ENCODE data around the gene NRXN3.

The NRXN3 gene

GRCh38 chr14:79528828-79529416 lies 1358.7 kb downstream of the NRXN3 start:
- 76 to 91% methylated on average over 5 to 10 of the region's 16 CpGs for WGBS, 2 experiments (ENCODE audit: insufficient coverage in 2 of 2)
- Histone ChIP-seq H3K36me3 (ENCODE audit: control insufficient read depth, insufficient read depth, low read length) (no peaks in the 10 kb centered on the region), H3K4me3 (ENCODE audit: extremely low read depth, insufficient read depth, low read length, poor library complexity, severe bottlenecking) (no peak overlapping the region), H3K9me3 (ENCODE audit: control insufficient read depth, low read length) (no peaks in the 10 kb centered on the region), H3K4me1 (ENCODE audit: control insufficient read depth, insufficient read depth, low read length, poor library complexity, severe bottlenecking) (no peaks in the 10 kb centered on the region), H3K27ac (ENCODE audit: low read depth, low read length, severe bottlenecking) (no peak overlapping the region)

- Histone ChIP-seq H3K27ac (ENCODE audit: low read depth, low read length, severe bottlenecking) (no peak overlapping the region), H3K4me3 (ENCODE audit: extremely low read depth, insufficient read depth, low read length, poor library complexity, severe bottlenecking) (no peak overlapping the region), H3K4me1 (ENCODE audit: control insufficient read depth, insufficient read depth, low read length, poor library complexity, severe bottlenecking) (no peaks in the 10 kb centered on the region), H3K36me3 (ENCODE audit: control insufficient read depth, insufficient read depth, low read length) (no peaks in the 10 kb centered on the region), H3K9me3 (ENCODE audit: control insufficient read depth, low read length) (no peaks in the 10 kb centered on the region)
- WGBS, 2 experiments (ENCODE audit: insufficient coverage in 2 of 2), result 86% methylated on average over 1 of the region's 1 CpG; no CpG with 5 or more reads in 1 of the 2 experiments
Measured at GRCh38 chr14:79530555-79530954, 1360.4 kb downstream of the NRXN3 start.

GRCh38 chr14:79534703-79535353 lies 1364.7 kb downstream of the NRXN3 start:
- Histone ChIP-seq H3K36me3 (ENCODE audit: control insufficient read depth, insufficient read depth, low read length) (no peaks in the 10 kb centered on the region), H3K4me3 (ENCODE audit: extremely low read depth, insufficient read depth, low read length, poor library complexity, severe bottlenecking) (no peak overlapping the region), H3K4me1 (ENCODE audit: control insufficient read depth, insufficient read depth, low read length, poor library complexity, severe bottlenecking) (no peaks in the 10 kb centered on the region), H3K9me3 (ENCODE audit: control insufficient read depth, low read length) (no peaks in the 10 kb centered on the region), H3K27ac (ENCODE audit: low read depth, low read length, severe bottlenecking) (no peak overlapping the region)
- 40 to 76% methylated on average over 3 to 7 of the region's 8 CpGs for WGBS, 2 experiments (ENCODE audit: insufficient coverage in 2 of 2)

- Histone ChIP-seq H3K9me3 (ENCODE audit: control insufficient read depth, low read length) (no peaks in the 10 kb centered on the region), H3K27ac (ENCODE audit: low read depth, low read length, severe bottlenecking) (no peak overlapping the region), H3K4me3 (ENCODE audit: extremely low read depth, insufficient read depth, low read length, poor library complexity, severe bottlenecking) (no peak overlapping the region), H3K4me1 (ENCODE audit: control insufficient read depth, insufficient read depth, low read length, poor library complexity, severe bottlenecking) (no peaks in the 10 kb centered on the region), H3K36me3 (ENCODE audit: control insufficient read depth, insufficient read depth, low read length) (no peaks in the 10 kb centered on the region)
- 100% methylated on average over 1 of the region's 1 CpG; no CpG with 5 or more reads in 1 of the 2 experiments for WGBS, 2 experiments (ENCODE audit: insufficient coverage in 2 of 2)
Measured at GRCh38 chr14:79540394-79540793, 1370.2 kb downstream of the NRXN3 start.

GRCh38 chr14:79542121-79542520 lies 1371.9 kb downstream of the NRXN3 start:
- WGBS, 2 experiments (ENCODE audit: insufficient coverage in 2 of 2), result 80% methylated on average over 1 of the region's 3 CpGs; no CpG with 5 or more reads in 1 of the 2 experiments
- H3K4me1 ChIP-seq (ENCODE audit: control insufficient read depth, insufficient read depth, low read length, poor library complexity, severe bottlenecking), result no peaks in the 10 kb centered on the region
- no peaks in the 10 kb centered on the region for H3K9me3 ChIP-seq (ENCODE audit: control insufficient read depth, low read length)
- H3K4me3 ChIP-seq (ENCODE audit: extremely low read depth, insufficient read depth, low read length, poor library complexity, severe bottlenecking), result no peak overlapping the region
- no peak overlapping the region for H3K27ac ChIP-seq (ENCODE audit: low read depth, low read length, severe bottlenecking)
- no peaks in the 10 kb centered on the region for H3K36me3 ChIP-seq (ENCODE audit: control insufficient read depth, insufficient read depth, low read length)

- no peaks in the 10 kb centered on the region for H3K36me3 ChIP-seq (ENCODE audit: control insufficient read depth, insufficient read depth, low read length)
- H3K4me3 ChIP-seq (ENCODE audit: extremely low read depth, insufficient read depth, low read length, poor library complexity, severe bottlenecking), result no peak overlapping the region
- H3K9me3 ChIP-seq (ENCODE audit: control insufficient read depth, low read length), result no peaks in the 10 kb centered on the region
- no peak overlapping the region for H3K27ac ChIP-seq (ENCODE audit: low read depth, low read length, severe bottlenecking)
- WGBS, 2 experiments (ENCODE audit: insufficient coverage in 2 of 2), result 100% methylated on average over 1 of the region's 1 CpG
- no peaks in the 10 kb centered on the region for H3K4me1 ChIP-seq (ENCODE audit: control insufficient read depth, insufficient read depth, low read length, poor library complexity, severe bottlenecking)
Measured at GRCh38 chr14:79543348-79543747, 1373.2 kb downstream of the NRXN3 start.

- no peaks in the 10 kb centered on the region for H3K36me3 ChIP-seq (ENCODE audit: control insufficient read depth, insufficient read depth, low read length)
- no peak overlapping the region for H3K4me3 ChIP-seq (ENCODE audit: extremely low read depth, insufficient read depth, low read length, poor library complexity, severe bottlenecking)
- H3K4me1 ChIP-seq (ENCODE audit: control insufficient read depth, insufficient read depth, low read length, poor library complexity, severe bottlenecking), result no peaks in the 10 kb centered on the region
- H3K9me3 ChIP-seq (ENCODE audit: control insufficient read depth, low read length), result no peaks in the 10 kb centered on the region
- no peak overlapping the region for H3K27ac ChIP-seq (ENCODE audit: low read depth, low read length, severe bottlenecking)
- 30 to 40% methylated on average over 2 to 4 of the region's 7 CpGs for WGBS, 2 experiments (ENCODE audit: insufficient coverage in 2 of 2)
Measured at GRCh38 chr14:79543967-79544697, 1374.0 kb downstream of the NRXN3 start.

- Histone ChIP-seq H3K4me1 (ENCODE audit: control insufficient read depth, insufficient read depth, low read length, poor library complexity, severe bottlenecking) (no peaks in the 10 kb centered on the region), H3K27ac (ENCODE audit: low read depth, low read length, severe bottlenecking) (no peak overlapping the region), H3K9me3 (ENCODE audit: control insufficient read depth, low read length) (no peaks in the 10 kb centered on the region), H3K4me3 (ENCODE audit: extremely low read depth, insufficient read depth, low read length, poor library complexity, severe bottlenecking) (no peak overlapping the region), H3K36me3 (ENCODE audit: control insufficient read depth, insufficient read depth, low read length) (no peaks in the 10 kb centered on the region)
- 67 to 88% methylated on average over 1 of the region's 1 CpG for WGBS, 2 experiments (ENCODE audit: insufficient coverage in 2 of 2)
Measured at GRCh38 chr14:79544698-79545070, 1374.5 kb downstream of the NRXN3 start.

GRCh38 chr14:79548836-79549235 lies 1378.7 kb downstream of the NRXN3 start:
- Histone ChIP-seq H3K36me3 (ENCODE audit: control insufficient read depth, insufficient read depth, low read length) (no peaks in the 10 kb centered on the region), H3K4me3 (ENCODE audit: extremely low read depth, insufficient read depth, low read length, poor library complexity, severe bottlenecking) (no peak overlapping the region), H3K27ac (ENCODE audit: low read depth, low read length, severe bottlenecking) (no peak overlapping the region), H3K9me3 (ENCODE audit: control insufficient read depth, low read length) (no peaks in the 10 kb centered on the region), H3K4me1 (ENCODE audit: control insufficient read depth, insufficient read depth, low read length, poor library complexity, severe bottlenecking) (peaks cover 15% of the 10 kb centered on the region)
- WGBS, 2 experiments (ENCODE audit: insufficient coverage in 2 of 2), result 82 to 100% methylated on average over 1 of the region's 1 CpG

- Histone ChIP-seq H3K9me3 (ENCODE audit: control insufficient read depth, low read length) (no peaks in the 10 kb centered on the region), H3K4me3 (ENCODE audit: extremely low read depth, insufficient read depth, low read length, poor library complexity, severe bottlenecking) (no peak overlapping the region), H3K4me1 (ENCODE audit: control insufficient read depth, insufficient read depth, low read length, poor library complexity, severe bottlenecking) (peaks cover 15% of the 10 kb centered on the region), H3K36me3 (ENCODE audit: control insufficient read depth, insufficient read depth, low read length) (no peaks in the 10 kb centered on the region), H3K27ac (ENCODE audit: low read depth, low read length, severe bottlenecking) (no peak overlapping the region)
- WGBS, 2 experiments (ENCODE audit: insufficient coverage in 2 of 2), result 92 to 94% methylated on average over 2 to 3 of the region's 5 CpGs
Measured at GRCh38 chr14:79549515-79549914, 1379.3 kb downstream of the NRXN3 start.

GRCh38 chr14:79551523-79551922 lies 1381.3 kb downstream of the NRXN3 start:
- H3K4me3 ChIP-seq (ENCODE audit: extremely low read depth, insufficient read depth, low read length, poor library complexity, severe bottlenecking), result no peak overlapping the region
- H3K4me1 ChIP-seq (ENCODE audit: control insufficient read depth, insufficient read depth, low read length, poor library complexity, severe bottlenecking), result peaks cover 15% of the 10 kb centered on the region
- H3K27ac ChIP-seq (ENCODE audit: low read depth, low read length, severe bottlenecking), result no peak overlapping the region
- H3K36me3 ChIP-seq (ENCODE audit: control insufficient read depth, insufficient read depth, low read length), result no peaks in the 10 kb centered on the region
- WGBS, 2 experiments (ENCODE audit: insufficient coverage in 2 of 2), result 87 to 90% methylated on average over 3 to 4 of the region's 4 CpGs
- no peaks in the 10 kb centered on the region for H3K9me3 ChIP-seq (ENCODE audit: control insufficient read depth, low read length)

Data from mesodermal cell (in vitro differentiated cells).